SU-DHL-6 (cell line): ENCODE results near the gene DDX59.

Source experiments
- H2AFZ ChIP-seq: fragments of 200-600 bp; sonication (generic); 2 replicates; pipeline ENCODE4 v1.6.1; 2014; ENCODE audit warnings: low read depth, mild to moderate bottlenecking, moderate library complexity, mixed read lengths, antibody characterized with exemption, low read length; ENCODE audit not compliant: severe bottlenecking
- H3F3A ChIP-seq: fragments of 200-600 bp; shearing (Covaris generic); 2 replicates; pipeline ENCODE4 v1.6.0; 2016; ENCODE audit warnings: antibody characterized with exemption, mild to moderate bottlenecking; ENCODE audit not compliant: insufficient read depth
- H3K27ac ChIP-seq: fragments of 200-600 bp; sonication (generic); 2 replicates; pipeline ENCODE4 v1.5.1; 2016; ENCODE audit warnings: low read depth, mild to moderate bottlenecking, low read length, moderate library complexity, mixed read lengths
- H3K27me3 ChIP-seq: fragments of 200-600 bp; sonication (generic), shearing (Covaris generic); 2 replicates; pipeline ENCODE4 v1.6.0; 2014; ENCODE audit warnings: mild to moderate bottlenecking, low read length
- H3K36me3 ChIP-seq: fragments of 200-600 bp; sonication (generic); 2 replicates; pipeline ENCODE4 v1.6.1; 2014; ENCODE audit warnings: mild to moderate bottlenecking, low read length, mixed read lengths
- H3K4me2 ChIP-seq: fragments of 300-600, 200-600 bp; shearing (Covaris generic), sonication (generic); 2 replicates; pipeline ENCODE4 v1.6.0; 2014; ENCODE audit warnings: low read length, low read depth, mild to moderate bottlenecking; ENCODE audit not compliant: poor library complexity, severe bottlenecking
- H3K4me3 ChIP-seq: fragments of 200-600 bp; sonication (generic); 2 replicates; pipeline ENCODE4 v1.5.1; 2014; ENCODE audit warnings: antibody characterized with exemption, low read length, mild to moderate bottlenecking, mixed read lengths; ENCODE audit not compliant: insufficient read depth, poor library complexity, severe bottlenecking
- H3K79me2 ChIP-seq: fragments of 200-600 bp; sonication (generic); 2 replicates; pipeline ENCODE4 v1.6.1; 2014; ENCODE audit warnings: mild to moderate bottlenecking, low read length, moderate library complexity; ENCODE audit not compliant: insufficient read depth
- H3K9ac ChIP-seq: fragments of 200-600 bp; sonication (generic); 2 replicates; pipeline ENCODE4 v1.7.0; 2014; ENCODE audit warnings: mild to moderate bottlenecking, low read length
- H3K9me2 ChIP-seq: fragments of 200-600 bp; sonication (generic); replicated peaks from 2 replicates; pipeline ENCODE4 v1.6.1; 2014; ENCODE audit warnings: low read length; ENCODE audit not compliant: insufficient read depth
- H3K9me3 ChIP-seq: fragments of 200-600 bp; sonication (generic); 2 replicates; pipeline ENCODE4 v1.6.1; 2014; ENCODE audit warnings: low read length, mixed read lengths; ENCODE audit not compliant: insufficient read depth
- H4K20me1 ChIP-seq: fragments of 200-600 bp; sonication (generic); 2 replicates; pipeline ENCODE4 v1.6.1; 2014; ENCODE audit warnings: low read depth, mild to moderate bottlenecking, antibody characterized with exemption, low read length, moderate library complexity, mixed read lengths
- CTCF ChIP-seq: fragments of 200-600 bp; sonication (generic); IDR thresholded peaks from one replicate; pipeline ENCODE4 v1.5.1; 2017; ENCODE audit warnings: antibody characterized with exemption, mild to moderate bottlenecking, low read length, moderate library complexity; ENCODE audit not compliant: insufficient read depth, poor library complexity, severe bottlenecking
- EZH2phosphoT487 ChIP-seq: fragments of 200-600 bp; sonication (generic), shearing (Covaris generic); conservative IDR thresholded peaks from 2 replicates; pipeline ENCODE4 v1.6.1; 2018; ENCODE audit warnings: mild to moderate bottlenecking, antibody characterized with exemption, low read length, moderate library complexity, mixed read lengths

Gene DDX59

DNA sequence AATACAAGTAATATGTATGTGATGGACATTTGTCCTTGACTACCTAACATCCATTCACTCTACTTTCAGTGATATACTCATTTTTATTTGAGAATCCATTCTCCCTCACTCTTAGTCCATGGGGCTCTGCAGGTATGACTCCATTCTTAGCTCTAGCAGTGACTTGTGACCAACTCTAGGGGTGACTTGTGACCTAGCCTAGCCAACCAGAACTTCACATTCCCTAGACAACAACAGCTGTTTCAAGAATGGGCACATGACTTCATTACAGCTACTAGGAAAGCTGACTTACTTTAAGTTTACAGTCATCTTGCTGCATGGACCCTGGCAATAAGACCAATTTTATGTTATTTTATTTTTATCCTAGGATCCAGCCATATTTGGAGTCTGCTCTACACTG, 23.6 kb upstream of the DDX59 start:
- no peak overlapping the region for H2AFZ ChIP-seq
- no peaks in the 10 kb centered on the region for H3K9me3 ChIP-seq
- H3K27me3 ChIP-seq: no peaks in the 10 kb centered on the region
- no peaks in the 10 kb centered on the region for H3K36me3 ChIP-seq
- H3K4me2 ChIP-seq: no peak overlapping the region
- H3K27ac ChIP-seq: no peak overlapping the region
- H3K9ac ChIP-seq: no peak overlapping the region
- H4K20me1 ChIP-seq: no peaks in the 10 kb centered on the region
- H3K79me2 ChIP-seq: no peaks in the 10 kb centered on the region
- H3K4me3 ChIP-seq: no peak overlapping the region
- H3K9me2 ChIP-seq: no peaks in the 10 kb centered on the region
- no peaks in the 10 kb centered on the region for H3F3A ChIP-seq
- TF ChIP-seq CTCF: no peak
- TF ChIP-seq EZH2phosphoT487: no peak

GRCh38 chr1:200692316-200692715, 22.6 kb upstream of the DDX59 start:
- no peaks in the 10 kb centered on the region for H3K9me2 ChIP-seq
- no peak overlapping the region for H2AFZ ChIP-seq
- no peak overlapping the region for H3K4me3 ChIP-seq
- H4K20me1 ChIP-seq: no peaks in the 10 kb centered on the region
- no peak overlapping the region for H3K27ac ChIP-seq
- no peak overlapping the region for H3K4me2 ChIP-seq
- no peaks in the 10 kb centered on the region for H3K27me3 ChIP-seq
- H3K9me3 ChIP-seq: no peaks in the 10 kb centered on the region
- no peaks in the 10 kb centered on the region for H3K36me3 ChIP-seq
- TF ChIP-seq CTCF (no peak), EZH2phosphoT487 (no peak)
- no peaks in the 10 kb centered on the region for H3F3A ChIP-seq
- H3K9ac ChIP-seq: no peak overlapping the region
- no peaks in the 10 kb centered on the region for H3K79me2 ChIP-seq

- no peaks in the 10 kb centered on the region for H3F3A ChIP-seq
- H3K9me3 ChIP-seq: no peaks in the 10 kb centered on the region
- no peak for TF ChIP-seq EZH2phosphoT487
- no peak for TF ChIP-seq CTCF
- no peaks in the 10 kb centered on the region for H3K9me2 ChIP-seq
- H3K9ac ChIP-seq: no peak overlapping the region
- no peaks in the 10 kb centered on the region for H3K79me2 ChIP-seq
- no peak overlapping the region for H3K4me2 ChIP-seq
- no peak overlapping the region for H2AFZ ChIP-seq
- H3K4me3 ChIP-seq: no peak overlapping the region
- H3K36me3 ChIP-seq: no peaks in the 10 kb centered on the region
- no peaks in the 10 kb centered on the region for H4K20me1 ChIP-seq
- H3K27me3 ChIP-seq: no peaks in the 10 kb centered on the region
- no peak overlapping the region for H3K27ac ChIP-seq
These were observed 16.9 kb upstream of the DDX59 start for GRCh38 chr1:200686620-200687019.

DNA sequence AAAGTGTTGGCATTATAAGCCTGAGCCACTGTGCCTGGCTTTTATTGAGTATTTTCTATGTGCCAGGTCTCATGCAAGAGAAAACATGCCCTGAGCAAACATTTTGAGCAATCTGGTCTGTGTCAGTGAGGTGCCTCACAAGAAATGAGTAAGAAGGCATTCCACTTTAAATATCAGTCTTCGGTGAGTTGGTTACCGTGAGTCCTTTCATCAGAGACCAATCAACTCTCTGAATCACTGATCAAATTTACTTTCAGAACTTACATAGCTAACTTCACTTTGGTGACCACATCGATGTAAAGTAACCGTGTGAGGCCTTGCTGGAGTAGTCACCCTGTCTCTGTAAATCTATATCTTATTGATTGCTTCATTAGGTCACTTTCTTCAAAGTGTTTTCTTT, 14.3 kb upstream of the DDX59 start:
- TF ChIP-seq EZH2phosphoT487: no peak
- TF ChIP-seq CTCF: no peak
- Histone ChIP-seq H2AFZ (no peak overlapping the region), H3K27me3 (no peaks in the 10 kb centered on the region), H3K36me3 (no peaks in the 10 kb centered on the region), H3K9me2 (no peaks in the 10 kb centered on the region), H3K4me3 (no peak overlapping the region), H3F3A (no peaks in the 10 kb centered on the region), H4K20me1 (no peaks in the 10 kb centered on the region), H3K4me2 (no peak overlapping the region), H3K9me3 (no peaks in the 10 kb centered on the region), H3K9ac (no peak overlapping the region), H3K27ac (no peak overlapping the region), H3K79me2 (no peaks in the 10 kb centered on the region)
